Kidney glomerular epithelial cell (primary cell): ENCODE data around the gene SATB1.

Source experiments
- DNase-seq: peaks from one replicate; lab custom pipeline; 2025; lab: John Stamatoyannopoulos, UW

The SATB1 gene

DNA sequence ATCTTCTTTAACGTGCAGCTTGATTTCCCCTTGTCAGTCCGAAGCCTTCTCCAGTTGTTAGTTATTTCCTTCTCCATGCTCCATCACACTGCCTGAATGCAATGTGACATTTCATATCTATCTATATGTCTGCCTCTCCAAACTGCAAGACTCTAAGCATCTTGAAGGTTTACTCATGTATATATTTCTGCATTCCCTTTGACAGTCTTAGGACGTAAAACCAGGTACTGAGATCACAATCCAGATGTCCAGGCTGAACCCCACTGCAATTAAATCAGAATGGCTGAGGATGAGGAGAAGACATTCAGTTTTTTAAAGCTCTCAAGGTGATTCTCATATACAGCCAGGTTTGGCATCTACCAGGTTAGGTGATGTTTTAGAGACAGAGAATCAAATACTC, 6.1 kb upstream of the SATB1 start:
- no peak for DNase-seq

DNA sequence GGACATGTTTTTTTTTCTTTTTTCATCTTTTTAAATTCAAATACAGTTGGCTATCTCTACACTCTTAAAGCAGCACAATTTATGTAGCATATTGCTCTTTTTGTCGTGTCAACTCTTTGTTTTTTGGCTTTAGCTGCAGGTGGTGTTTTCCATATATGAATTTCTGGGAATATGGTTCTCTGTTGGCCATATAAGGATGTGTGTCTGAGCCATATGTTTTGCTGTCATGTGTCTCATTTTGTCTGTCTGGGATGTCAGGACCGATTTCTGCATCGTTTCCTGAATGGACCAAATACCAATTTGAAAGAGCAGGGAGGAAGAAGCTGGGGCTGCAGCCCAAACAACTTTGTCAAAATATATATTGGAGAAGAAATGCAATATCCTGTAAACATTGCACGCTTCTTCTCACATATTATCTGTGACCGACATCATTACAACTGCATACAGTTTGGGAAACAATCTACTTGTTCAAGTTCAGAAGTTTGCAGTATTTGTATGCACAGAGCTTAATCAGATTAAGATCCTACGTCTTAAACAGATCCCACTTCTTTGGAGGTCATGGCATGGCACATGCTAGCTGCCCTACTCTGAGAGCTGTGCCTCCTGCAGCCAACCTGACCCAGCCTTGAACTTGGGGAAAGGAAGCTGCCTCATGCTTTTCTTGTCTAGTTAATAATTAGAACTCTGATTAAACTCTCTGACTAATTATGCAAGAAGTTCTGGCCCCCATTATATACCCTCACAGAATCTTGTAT, 4.0 kb upstream of the SATB1 start:
- DNase-seq, result no peak

DNA sequence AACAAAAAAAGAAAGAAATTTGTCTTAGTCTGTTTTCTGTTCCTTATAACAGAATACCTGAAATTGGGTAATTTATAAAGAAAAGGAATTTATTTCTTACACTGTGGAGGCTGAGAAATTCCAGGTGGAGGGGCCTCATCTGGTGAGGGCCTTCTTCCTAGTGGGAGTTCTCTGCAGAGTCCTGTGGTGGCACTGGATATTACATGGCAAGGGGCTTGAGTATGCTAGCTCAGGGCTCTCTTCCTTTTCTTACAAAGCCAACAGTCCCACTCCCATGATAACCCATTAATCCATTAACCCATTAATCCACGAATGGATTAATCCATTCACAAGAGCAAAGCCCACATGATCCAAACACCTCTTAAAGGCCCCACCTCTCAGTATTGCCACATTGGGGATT, 2.9 kb upstream of the SATB1 start:
- no peak for DNase-seq

DNA sequence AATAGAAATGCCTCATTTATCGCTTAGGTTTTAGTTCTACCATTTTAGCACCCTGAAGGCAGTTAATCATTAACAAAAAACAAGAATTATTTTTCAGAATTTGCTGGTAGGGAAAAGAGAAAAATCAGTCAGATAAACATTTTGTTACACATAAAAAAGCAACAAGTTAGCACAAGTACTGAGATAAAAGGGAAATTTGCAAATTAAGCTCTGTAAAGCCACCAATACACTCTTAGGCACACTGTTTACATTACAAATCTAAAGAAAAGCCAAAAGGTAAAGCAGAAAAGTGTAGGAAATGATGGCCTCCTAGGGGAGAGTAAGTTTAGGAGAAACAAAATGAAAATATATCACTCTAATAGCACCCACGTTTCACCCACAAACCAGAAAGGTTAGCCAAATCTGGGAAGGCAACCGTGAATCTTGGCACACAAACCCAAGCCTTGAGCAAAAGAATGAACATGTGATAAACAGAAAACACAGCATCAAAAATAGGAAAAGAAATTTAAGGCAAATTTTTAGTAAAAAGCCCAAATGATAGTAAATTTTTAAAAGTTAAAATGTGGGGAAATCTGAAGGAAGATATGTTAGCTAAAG, 1.6 kb upstream of the SATB1 start:
- DNase-seq, result no peak

DNA sequence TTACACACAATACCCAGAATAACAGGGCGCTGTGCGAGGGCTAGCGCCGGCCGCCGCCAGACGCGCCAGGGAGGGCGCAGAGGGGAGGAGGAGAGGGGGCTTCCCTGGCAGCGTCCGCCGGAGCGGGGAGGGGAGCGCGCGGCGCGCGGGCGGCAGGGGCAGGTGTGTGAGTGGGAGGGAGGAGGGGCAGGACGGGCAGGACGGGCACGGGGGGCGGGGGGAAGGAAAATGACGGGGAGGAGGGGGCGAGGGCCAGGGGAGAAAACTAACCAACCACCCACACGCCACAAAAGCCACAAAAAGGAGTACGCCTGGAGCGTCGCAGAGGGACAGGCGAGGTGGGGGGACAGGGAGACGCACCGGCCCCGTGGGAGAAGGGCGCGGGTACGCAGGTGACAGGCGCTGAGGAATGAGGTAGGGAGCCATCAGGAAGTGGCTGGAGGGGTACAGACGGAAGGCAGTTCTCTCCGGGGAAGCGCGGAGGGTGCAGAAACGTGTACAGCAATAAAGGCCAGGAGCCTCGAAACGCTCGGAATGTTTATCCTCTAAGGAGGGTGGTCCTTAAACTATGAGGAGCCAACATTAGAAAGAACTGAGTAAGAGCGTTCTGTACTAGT, 610 bp upstream of the SATB1 start:
- DNase-seq, result no peak

DNA sequence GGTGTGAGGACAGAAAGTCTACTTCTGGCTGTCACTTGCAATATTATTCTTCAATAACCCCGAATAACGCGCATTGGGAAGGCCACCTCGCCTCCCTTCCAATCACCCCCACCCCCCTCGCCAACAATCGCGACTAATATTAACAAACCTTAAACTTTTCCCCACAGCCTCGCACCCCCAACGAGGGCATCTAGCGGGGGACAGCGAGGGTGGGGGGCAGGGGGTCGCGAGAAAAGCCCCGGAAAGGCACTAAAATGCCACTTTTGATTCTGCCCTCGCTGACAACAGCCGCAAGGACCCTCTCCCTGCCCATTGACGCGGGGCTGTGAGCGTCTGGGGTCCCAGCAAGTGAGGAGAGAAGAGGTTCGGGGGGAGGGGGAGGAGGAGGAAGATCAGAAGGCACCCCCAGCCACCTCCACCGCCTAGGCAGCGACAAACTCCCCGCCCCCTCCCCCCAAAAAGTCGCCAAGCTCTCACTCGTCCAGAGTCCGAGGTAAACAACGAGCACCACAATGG, 868 bp downstream of the SATB1 start:
- DNase-seq, result no peak

DNA sequence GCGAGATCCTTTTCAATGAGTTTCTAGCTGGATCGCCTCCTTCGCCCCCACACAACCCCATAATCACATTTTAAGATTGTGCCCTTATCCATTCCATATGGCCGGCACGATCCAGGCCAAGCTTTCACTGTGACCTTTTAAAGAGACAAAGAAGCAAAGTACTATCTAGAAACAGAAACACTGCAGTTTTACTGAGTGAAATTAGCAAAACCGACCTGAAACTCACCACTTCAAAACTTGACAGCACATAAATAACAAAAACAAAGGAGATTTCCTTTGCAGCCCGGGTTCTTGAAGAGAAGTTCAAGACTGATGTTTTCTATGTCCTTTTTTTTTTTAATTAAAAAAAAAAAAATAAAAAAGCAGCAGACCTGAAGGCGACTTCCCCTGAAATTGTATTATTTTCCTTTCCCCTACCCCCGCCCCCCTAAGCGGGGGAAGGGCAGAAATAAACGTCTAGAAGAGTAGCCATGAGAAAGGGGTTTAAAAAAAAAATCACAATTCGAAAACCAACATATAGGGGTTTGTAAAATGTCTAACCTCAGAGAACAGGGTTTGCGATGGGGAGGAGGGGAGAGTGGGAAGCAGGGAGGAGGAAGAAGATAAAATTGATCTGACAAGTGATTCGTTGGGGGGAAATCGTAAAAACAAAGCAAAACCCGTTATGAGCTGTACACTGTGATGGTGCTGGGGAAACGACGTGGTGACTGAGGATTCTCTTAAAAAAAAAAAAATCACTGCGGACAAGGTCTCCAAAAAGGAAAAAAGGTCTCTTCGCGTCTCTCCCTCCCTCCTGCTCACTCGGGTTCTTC, 1.5 kb downstream of the SATB1 start:
- DNase-seq, result peak; percentile 49

DNA sequence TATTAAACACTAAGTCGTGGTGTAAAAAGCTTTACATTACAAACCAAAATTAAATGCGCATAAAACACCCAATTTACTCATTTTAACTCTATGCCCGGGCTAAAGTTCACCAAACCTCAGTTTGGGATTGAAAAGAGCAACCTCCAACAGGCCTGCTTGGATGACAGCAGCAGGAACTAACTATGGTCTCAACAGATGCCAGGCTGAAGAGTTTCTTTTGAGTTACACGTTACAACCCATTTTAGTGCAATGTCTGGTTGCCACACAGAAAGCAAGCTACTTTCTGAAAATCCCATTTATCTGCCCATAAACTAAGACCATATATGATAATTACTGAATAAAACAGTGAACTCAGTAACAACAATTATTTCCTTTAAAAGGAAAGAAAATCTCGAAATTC, 2.2 kb downstream of the SATB1 start:
- DNase-seq, result no peak

DNA sequence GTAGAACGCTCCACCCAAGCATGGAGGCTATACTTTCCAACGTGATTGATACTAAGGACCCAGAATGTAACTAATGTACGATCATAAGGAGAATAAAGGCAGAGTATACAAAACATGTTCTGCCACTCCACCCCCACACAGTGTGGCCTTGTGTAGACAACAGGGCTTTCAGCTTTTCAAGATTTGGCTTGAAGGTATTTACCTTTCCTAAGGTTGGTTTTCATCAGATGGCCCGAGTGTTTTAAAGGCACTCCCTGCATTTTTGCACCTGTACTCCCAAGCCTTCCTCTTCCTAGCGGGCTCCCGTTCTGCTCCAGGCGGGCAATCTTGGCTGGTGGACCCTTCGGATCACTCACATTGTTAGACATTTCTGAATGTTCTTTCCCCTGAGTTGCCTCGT, 4.6 kb downstream of the SATB1 start:
- DNase-seq, result no peak

DNA sequence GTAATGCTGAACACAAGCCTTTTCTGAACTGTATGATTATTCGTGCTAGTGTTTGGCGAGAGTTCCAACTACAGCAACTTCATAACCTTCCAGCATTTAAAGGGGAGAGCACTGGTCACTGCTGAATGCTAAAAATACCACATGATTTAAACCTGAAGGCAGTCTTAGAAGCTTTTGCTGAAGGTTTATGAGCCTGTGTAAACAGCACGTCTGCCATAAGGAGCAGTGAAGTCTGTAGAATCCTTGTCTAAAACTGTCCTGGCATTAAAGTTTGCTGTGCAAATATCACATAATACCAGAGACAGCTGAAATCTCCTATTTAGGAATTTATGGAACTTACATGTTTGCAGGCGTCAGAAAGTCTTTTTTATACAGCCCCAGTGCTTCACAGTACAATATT, 5.9 kb downstream of the SATB1 start:
- no peak for DNase-seq

DNA sequence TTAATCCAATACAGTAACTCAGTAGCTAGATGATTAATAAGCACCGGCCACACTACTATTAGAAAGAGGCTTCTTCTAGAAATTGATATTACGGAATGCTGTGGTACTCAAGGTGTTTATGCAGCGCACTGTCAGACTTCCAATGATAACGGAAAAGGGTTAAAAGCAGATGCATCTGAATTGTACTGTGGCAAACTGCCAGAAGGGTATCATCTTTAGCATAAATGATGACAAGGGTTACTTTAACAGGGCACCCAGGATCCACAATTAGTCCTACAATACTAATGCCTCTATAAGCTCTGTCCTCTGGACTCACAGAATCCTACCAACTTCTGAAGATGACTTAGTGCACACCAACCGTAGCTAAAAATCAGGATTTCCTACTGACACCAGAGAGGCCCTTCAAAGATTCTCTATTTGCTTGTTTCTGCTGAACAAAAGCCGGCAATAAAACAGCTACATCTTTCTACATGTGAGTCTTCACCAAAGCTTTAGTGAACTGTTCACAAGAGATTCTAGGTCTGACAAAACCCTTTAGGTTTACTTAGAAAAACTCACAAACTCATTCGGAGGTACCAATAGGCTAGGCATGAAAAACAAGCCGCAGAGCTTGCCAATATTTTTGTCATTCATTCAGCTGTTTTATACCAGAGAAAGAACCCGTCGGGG, 7.1 kb downstream of the SATB1 start:
- no peak for DNase-seq

DNA sequence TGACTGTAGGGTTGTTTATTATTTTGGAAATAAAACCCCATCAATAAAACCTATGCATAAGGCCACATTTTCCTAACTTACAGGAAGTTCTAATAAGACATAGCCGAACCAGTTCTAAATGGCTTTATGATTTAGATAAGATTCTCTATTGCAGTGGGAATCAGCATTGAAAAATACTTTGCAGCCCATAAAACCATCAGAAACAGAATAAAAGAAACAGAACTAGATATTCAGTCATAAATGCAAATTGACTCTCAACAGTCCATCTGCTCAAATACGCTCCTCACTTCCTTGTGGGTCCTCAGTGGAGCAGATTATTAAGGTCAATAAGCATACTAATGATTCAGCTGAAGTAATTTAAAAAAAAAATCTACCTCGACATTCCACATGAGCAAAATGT, 8.8 kb downstream of the SATB1 start:
- no peak for DNase-seq

DNA sequence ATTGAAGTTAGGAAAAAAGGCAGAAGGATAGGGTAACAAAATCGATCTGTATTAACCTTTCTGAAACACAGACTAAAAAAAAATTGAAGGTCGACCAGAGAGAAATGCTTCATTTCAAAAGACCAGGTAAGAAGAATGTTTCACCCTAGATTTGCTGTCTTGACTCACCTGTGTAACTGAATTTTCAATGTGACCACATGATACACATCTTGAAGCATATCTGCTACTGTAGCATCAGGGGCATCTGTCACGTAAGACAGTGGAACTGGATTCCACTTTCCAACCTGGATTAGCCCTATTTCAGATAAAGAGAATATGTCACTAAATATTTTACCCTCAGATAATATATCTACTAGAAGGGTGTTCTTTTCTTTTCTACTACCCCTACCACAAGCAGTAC, 9.3 kb downstream of the SATB1 start:
- no peak for DNase-seq

DNA sequence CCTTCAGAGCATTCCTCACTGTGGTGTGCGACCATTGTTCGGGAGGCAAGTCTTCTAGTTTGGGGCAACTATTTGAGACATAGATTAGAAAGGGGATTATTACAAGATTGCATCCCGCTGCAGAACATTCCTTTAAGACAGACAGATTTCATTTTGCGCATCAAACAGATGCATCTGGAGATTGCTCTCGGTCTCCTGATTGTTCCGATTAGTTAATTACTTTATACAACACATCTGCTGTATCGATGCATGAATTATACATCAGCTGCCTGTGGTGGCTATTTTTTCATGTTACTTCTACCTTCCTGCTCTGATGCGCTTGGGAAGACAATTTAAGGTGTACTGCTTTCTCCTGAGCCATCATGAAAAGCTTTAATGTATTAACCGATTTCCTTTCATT, 10.0 kb downstream of the SATB1 start:
- no peak for DNase-seq

DNA sequence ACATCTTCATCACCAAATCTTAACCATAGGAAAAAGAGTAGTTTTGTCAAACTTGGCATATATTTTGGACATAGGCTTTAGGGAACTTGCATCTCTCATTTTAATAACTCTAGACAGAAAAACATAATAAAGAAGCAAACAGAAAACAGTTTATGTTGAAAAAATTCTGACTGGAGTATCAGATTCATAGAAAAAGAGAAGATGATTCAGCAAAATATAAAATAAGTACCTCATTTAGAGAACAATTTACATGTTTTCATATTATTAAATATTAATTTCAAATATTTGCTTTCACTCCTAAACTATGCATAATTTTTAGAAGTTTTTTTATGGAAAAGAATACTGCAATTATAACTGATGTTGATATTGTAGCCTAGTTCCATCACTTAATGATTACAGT, 12.5 kb downstream of the SATB1 start:
- no peak for DNase-seq

DNA sequence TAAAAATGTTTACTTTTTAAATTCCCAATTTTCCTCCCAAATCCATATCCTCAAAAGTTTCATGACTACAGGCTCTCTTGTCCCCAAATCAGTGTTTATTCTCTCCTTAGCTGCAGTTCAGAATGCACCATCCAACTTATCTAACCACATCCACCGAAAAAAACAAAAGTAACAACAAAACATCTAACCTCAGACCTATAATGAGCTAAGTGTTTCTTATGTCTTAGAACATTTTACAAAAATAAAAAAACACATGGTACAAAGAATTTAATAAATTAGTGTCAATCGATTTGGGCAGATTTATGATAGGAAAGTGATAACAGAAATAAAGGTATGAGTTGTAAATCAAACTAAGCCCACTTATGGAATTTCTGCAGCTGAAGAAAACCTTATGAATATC, 13.6 kb downstream of the SATB1 start:
- no peak for DNase-seq

DNA sequence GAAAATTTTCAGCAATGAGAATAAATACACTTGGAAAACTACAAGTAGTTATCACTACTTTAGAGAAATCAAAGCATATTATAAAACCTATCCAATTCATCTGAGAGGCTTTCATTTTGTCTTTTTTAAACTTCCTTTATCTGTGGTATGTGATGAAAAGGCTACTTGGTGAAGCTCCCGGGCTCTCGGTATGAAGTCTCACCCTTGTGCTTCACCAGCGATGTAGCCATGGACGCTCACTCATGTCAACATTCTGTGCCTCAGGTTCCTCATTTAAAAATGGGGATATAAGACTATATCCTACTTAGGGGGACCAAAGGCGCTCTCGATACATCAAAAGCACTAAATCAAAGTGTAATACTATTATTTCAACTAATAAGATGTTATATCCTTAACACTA, 14.9 kb downstream of the SATB1 start:
- no peak for DNase-seq

DNA sequence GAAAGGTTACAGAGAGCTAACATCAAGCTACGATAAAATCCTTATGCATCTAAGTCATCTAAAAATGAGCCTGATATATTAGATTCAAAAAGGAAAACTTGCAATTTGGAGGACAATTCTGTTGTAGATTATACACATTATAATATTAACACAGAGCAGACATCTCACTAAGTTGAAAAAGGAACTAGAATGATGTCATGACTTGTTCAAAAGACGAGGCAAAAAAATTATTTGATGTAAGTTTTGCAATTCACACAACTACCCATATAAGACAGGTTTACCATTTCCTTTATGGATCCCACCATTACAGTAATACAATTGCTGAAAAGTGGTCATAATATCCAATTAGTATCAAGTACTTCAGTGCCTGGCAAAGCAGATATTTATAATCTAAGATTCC, 15.9 kb downstream of the SATB1 start:
- no peak for DNase-seq

DNA sequence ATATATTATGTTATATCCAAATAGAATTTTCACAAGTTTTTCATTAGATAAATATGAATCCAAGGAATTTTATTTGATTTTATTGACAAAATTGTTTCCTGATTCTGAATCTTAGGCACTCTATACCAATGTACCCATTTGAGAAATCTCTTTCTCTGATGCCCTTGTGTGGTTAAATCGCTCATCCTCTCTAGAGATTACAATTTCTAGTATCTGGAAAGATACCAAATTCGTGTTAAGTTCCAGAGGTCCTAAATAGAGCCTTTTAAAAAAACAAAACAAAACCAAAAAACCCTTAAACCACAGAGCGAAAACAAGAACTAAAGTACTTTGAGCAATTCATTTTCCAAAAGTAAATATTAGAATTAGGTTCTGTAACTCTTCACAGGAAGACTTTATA, 20.0 kb downstream of the SATB1 start:
- no peak for DNase-seq

DNA sequence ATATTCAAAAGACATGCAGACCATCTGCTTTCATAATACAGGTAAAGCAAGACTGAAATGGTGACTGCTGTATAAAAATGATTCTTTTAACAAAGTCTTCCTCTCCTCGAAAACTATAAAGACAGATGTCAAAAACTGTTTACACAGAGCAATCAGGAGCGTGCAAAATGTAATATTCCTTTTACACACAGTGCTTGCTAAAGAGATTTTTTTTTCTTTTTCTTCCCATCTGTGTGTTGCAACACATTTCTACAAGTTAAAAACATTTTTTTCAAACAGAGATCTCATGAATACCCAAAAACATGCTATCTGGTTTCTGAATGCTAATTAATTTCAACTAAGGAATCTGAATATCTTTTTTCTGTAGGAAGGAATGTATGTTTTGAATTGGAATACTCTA, 22.1 kb downstream of the SATB1 start:
- DNase-seq, result no peak

DNA sequence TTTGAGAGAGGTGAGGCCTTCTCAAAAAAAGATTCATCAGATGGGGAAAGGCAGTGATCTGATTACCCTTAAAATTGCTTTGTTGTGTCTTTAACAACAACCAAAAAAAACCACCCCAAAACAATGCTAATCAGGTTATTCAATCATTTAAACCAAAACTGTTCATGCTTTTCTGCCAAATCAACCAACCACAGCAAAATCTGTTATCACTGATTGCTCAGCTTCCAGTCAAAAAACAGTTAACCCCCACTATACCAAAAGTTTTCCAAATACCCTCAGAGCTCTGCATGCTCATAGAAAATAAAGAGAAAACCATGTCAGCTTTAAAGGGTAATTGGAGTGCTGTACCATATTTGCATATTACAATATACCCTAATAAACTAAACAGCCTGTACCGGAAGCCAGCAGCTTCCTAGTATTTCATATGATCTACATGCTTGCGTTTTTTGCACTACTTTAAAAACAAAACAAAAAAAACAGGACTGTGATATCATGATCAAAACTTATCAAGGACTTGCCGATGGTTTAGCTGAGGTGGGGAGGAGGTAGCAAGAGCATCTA, 22.8 kb downstream of the SATB1 start:
- DNase-seq, result no peak
